ENCODE results near the gene RNU1-4.
"Not testable (repeated sequence)": the region's sequence is repeated elsewhere in the genome, so short reads cannot be mapped to it uniquely, and the experiment has no call there.

Gene RNU1-4

DNA sequence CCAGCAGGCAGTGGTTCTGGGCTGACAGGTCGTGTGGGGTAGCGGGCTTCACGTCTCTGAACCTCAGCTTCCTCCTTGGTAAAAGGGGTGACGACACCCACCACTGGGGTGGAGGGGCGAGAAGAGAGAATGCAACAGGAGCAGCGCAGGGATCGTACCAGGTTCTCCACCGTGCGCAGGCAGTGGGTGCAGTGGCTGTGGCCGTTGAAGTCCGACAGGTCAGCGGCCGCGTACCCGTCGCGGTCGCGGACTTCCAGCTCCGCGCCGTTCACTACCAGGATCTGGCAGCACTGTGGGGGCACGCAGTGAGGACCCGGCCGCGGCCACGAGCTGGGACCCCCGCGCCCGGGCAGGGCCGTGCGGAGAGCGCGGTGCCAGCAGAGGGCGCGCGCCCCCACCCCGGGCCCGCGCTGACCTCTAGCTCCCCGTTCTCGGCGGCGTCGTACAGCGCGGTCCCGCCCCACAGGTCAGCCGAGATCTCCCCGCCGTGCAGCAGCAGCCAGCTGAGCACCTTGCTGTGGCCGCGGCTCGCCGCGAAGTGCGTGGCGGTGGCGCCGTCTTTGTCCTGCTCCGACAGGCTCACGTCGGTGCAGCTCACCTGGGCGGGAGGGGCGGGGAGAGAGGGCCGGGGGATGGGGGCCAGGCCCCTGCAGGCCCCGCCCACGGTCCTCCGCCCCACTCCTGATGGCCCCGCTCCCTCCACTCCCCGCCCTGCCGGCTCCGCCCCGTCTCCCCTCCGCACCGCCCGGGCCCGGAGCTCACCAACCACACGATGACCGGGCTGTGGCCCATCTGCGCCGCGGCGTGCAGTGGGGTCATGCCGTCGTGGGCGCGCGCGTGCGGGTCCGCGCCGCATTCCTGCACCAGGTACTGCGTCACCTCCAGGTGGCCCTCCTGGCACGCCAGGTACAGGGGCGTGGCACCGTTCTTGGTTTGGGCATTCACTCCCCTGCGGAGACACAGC is 32.9 kb upstream of the RNU1-4 start:
- in situ Hi-C loops (cut with MboI; ENCODE audit: low sequenced_read_pairs), result not testable (repeated sequence)

DNA sequence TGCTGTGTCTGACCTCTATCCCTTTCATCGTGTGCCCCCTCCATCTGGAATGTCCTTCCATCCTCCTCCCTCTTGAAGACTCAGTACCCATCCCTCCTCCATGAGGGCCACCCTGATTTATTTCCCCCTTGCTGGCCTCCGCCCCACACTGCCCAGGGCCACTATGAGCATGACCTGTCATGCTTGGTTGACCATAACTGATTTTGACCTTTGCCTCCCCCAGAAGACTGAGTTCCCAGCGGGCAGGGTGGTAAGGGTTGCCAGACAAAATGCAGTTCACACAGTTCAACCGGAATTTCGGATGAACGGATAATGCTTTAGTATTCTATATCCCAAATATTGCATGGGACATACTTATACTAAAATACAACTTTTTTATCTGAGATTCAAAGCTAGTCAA is 31.6 kb upstream of the RNU1-4 start:
- in situ Hi-C loops (cut with MboI; ENCODE audit: low sequenced_read_pairs), result not testable (repeated sequence)

DNA sequence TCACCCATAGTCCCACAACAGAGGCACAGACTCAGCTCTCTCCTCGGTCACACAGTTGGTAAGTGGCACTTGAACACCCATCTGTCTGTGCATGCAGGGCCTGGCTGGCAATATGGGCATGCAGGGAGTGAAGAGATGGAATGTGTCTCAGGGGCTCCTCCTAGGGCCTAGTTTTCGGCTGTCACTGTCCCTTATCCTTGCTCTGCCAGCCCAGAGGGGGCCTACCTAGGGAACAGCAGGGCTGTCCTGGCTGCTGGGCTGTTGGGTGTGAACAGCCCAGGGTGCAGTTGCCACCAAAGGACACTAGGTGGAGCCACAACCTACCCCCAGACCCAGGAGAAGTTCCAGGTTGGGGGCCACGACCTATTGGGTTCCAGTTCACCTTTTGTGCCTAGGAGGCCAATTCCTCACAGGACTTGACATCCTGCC is 30.6 kb upstream of the RNU1-4 start:
- in situ Hi-C loops (cut with MboI; ENCODE audit: low sequenced_read_pairs), result not testable (repeated sequence)

DNA sequence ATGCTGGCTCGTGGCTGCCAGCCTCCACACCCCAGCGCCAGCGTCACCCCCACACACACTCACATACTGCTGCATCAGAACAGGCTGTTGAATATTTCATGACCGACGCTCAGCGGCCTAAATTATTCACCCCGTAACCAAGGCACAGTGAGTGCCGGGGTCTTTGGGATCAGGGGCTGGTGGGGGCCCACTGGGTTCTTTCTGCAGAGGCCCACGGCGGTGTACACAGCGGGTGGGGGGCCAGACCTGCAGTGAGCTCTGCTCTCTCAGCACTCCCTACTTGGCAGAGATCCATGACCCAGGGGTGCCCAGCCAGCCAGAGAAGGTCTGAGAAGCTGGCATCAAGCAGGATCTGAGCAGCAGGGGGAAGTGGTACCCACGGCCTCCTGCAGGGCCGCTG is 29.7 kb upstream of the RNU1-4 start:
- in situ Hi-C loops (cut with MboI; ENCODE audit: low sequenced_read_pairs), result not testable (repeated sequence)

DNA sequence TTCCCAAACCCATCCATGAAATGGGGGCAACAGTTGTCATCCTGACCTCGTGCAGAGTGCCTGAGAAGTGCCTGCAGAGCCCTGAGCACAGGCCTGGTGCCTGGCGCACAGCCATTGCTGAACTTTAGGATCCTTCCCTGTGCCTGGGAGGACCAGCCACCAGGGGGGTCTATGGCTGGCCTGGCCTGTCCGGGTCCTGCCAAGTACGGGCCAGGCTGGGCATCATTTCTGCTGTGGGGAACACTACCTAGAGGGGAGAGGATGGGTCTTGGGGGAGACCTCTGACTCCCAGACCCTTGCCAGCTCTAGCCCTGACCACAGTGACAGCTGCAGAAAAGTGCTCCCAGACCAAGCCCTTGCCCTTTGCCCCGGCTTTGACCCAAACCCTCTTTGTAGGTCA is 28.2 kb upstream of the RNU1-4 start:
- in situ Hi-C loops (cut with MboI; ENCODE audit: low sequenced_read_pairs), result not testable (repeated sequence)

DNA sequence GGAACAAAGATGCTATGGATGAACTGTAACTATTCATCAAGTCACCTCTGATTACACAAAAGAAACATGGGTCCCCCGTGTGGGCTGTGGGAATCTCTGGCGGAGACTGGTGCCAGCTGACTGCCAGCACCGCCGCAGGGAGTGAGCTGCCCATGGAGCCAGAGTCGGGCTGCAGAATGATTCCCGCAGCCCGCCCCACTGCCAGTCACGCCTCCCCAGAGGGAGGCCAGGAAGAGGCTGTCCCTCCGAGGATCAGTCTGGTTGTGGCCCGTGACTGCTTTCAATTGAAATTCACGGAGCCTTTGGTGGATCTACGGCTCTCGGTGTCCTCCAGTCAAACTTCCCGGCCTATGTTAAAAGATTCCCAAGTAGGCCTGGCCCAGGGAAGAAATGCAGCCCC is 27.7 kb upstream of the RNU1-4 start:
- in situ Hi-C loops (cut with MboI; ENCODE audit: low sequenced_read_pairs), result not testable (repeated sequence)

DNA sequence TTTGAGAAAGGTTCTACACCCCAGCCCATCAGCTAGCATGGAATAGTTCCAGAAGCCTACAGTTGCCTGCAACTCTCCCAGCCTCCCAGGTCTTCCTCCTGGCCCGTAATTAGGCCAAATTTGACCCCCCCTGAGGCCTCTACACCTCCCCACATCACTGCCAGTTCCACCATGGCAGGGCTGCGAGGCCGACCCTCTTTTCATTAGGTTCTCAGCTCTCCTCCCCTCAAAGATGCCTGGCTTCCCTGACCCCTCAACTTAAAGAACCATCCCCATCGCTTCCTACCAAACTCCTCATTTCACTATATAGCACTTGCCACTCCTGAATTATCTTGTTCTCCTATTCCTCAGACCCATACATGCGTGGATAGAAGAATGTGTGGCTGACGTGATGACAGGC is 27.3 kb upstream of the RNU1-4 start:
- in situ Hi-C loops (cut with MboI; ENCODE audit: low sequenced_read_pairs), result not testable (repeated sequence)

DNA sequence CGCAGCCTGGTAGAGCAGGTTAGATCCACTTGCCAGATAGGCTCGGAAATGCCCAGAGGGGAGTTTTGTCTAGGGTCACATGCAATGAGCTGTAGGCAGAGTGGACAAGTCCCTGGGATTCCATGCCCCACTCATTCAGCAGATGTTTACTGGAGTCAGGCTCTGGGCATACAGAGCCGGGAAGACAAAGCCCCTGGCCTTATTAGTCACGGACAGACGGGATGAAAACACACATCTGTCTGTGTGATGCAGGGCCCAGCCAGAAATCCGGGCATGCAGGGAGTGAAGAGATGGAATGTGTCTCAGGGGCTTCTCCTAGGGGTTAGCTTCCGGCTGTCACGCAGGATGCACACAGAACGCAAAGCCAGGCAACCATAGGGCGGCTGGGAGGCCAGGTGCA is 26.8 kb upstream of the RNU1-4 start:
- in situ Hi-C loops (cut with MboI; ENCODE audit: low sequenced_read_pairs), result not testable (repeated sequence)

DNA sequence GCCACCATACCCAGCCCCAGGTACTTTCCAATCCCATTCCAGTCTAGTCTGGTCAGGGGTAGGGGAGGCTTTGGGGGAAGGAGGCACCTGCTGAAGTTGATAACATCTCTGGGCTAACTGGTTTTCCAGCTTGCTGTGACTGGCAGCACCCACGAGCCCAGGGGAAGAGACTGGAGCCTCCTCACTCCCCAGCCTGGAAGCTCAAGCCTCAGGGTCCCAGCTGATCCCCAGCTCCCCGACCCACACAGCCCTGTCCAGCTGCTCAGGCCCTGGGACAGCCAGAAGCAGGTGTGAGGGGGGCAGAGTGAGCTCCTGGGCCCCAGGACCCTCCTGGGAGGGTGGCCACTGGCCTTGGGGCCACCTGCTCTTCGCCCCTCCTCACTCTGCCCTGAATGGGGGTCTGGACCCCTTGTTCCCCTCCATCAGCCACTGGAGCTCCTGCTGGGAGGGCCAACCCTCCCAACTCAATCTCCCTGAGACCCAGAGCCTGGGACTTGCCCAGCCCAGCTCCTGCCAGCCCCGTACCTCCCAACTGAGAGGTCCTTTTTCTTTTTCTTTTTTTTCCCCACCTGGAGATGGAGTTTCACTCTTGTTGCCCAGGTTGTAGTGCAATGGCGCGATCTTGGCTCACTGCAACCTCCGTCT is 23.5 kb upstream of the RNU1-4 start:
- in situ Hi-C loops (cut with MboI; ENCODE audit: low sequenced_read_pairs), result no loop called here

DNA sequence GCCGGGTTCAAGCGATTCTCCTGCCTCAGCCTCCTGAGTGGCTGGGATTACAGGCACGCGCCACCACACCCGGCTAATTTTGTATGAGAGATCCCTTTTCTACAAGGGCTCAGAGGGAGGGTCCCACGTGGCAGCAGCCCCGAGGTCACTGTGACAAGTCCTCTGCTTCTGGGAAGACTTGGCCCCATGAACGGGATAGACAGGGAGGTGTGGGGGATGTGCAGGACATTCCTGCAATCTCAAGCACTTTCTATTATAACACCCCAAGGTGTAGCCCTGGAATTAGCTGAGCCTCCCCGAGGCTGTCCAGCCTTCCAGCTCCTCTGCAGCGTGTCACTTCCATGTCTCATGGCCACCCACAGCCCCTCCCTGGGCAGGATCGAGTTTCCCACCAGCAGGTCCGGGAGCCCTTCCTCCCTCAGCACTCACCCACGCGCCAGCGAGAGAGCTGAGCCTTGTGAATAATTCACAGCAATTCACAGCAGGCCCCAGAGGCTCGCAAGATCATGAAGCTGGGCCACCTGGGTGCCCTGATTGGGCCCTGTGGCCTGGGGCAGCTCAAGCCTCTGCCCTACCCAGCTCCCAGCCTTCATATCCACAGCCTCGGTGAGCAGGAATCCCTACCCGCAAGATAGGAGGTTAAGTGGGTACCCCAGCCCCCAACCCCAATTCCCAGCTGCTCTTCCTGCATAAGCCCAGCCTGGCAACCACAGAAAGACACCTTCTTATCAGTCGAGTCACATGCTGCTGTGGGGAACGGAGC is 22.8 kb upstream of the RNU1-4 start:
- in situ Hi-C loops (cut with MboI; ENCODE audit: low sequenced_read_pairs), result no loop called here

DNA sequence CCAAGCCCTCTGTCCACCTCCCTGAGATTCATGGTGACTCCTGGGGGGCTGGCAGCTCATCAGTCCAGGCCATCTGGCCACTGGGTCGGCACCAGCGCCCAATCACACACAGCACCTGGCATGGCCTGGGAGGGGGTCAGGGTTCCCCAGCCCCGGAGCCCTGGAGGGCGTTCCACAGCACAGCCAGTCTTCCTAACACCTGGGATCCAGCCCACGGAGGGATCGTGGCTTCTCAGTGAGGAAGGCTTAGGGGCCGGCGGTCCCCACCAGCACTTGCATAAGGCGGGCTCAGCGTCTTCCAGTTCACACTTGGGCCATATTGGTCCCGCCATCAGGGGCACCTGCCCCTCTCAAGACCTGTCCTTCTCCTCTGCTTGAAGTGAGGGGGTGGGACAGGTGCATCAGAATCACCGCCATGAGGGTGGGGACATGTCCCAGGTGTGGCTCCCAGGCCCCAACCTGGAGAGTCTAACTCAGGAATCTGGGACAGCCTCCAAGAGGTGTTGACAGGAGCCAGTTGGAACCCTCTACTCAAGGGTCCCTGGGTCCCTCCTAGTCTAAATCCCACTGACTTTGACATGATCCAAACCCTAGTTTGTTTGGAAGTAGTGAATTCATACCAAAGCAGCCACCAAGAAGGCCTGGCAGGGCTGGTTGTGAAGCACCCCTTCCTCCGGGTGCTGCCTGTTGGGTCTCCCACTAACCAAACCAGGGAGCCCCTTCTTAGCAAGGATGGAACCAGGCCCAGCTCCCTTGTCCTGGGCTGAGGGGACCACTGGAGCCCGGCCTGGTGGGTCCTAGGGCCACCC is 22.0 kb upstream of the RNU1-4 start:
- in situ Hi-C loops (cut with MboI; ENCODE audit: low sequenced_read_pairs), result not testable (repeated sequence)

DNA sequence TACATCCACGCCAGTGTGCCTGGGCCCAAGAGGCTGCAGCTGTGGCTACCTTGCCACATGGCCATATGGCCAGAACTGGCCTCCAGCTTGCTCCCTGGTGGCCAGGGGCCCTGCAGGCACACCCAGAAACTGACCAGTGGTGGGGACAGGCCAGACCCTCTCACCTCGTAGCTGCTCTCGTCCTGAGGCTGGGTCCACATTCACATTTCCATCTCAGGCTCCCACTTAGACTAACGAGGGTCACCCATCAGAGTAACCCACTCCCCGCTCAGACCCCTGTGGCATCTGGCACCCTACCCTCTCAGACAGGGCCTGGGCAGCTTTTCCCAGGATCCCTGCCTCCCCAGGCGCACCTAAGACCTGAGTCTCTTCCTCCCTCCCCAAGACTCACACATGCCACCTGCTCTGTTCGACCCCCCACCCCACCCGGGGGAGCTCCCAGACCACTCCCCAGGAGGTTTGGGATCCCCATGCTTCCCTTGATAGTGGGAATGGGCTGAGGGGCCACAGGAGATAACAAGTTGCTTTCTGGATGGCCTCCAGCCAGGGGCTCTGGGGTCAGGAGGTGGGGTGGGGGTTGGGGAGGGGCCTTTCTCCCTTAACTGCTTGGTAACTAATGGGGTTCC is 21.3 kb upstream of the RNU1-4 start:
- in situ Hi-C loops (cut with MboI; ENCODE audit: low sequenced_read_pairs), result no loop called here

DNA sequence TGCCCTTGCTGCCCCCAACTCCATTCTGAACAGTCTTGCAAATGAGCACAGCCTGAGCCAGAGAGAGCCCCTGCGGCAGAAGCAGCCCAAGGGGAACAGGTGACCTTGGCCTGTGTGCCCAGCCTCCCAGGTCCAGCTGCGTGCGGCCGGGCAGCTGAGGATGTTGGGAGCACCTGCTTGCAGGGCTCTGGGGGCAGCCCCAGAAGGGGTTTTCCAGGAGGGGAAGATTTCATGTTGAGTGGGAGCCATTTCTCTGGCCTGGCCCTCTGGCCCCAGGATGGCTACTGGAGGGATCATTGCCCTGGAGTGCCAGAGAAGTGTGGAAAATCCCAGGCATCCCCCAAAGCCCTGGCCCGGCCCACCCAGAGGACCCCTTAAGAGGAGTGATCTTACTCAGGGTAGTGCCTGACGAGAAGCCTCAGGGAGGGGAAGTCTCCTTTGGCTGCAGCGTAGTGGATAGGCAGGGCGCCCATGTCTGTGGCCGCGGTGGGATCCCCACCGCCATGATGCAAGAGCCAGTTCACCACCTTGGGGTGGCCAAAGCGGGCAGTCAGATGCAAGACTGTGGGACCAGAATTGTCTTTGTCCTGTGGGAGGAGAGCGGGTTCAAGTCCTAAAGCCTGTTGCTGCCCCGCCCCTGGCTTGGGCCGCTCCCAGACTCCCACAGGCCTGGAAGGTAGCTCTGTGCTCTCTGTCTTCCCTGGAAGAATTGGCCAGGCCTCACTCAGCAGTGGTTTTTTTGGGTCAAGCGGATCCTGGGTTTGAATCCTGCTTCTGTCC is 20.6 kb upstream of the RNU1-4 start:
- in situ Hi-C loops (cut with MboI; ENCODE audit: low sequenced_read_pairs), result no loop called here

DNA sequence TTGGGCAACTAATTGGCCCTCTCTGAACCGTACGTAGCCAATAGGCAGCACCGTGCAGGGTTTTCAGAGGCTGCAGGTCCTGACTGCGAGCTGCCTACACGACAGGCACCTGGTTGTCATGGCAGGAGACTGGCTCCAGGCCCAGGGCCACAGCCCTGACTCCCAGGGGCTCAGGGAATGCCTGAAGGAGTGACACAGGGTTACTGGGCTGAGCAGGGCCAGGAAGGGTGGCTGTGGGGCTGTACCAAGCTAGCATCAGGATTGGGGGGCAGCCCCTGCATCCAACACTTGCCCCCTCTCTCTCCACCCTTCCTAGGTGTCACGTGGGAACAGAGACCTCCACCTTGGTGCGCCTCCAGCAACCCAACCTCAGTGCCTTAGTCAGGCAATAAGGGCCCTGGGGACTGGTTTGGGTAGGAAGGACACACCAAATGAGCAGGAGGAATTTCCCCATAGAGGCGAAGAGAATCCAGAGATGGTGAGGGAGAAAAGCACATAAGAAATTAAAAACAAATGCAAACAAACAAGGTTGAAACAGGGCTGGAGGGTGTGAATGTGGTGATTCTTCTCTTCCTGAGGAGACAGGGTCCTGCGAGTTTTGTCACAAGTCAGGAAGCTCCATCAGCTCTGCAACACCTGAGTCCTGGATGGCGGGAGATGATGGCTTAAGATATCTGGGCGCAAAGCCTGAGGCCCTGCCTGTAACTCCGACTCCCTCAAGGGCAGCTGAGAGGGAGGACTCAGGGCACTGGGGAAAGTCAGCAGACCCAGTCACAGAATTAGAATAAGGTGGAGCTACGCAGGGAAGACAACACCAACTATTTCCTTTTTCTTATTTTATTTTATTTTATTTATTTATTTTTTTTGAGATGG is 19.7 kb upstream of the RNU1-4 start:
- in situ Hi-C loops (cut with MboI; ENCODE audit: low sequenced_read_pairs), result no loop called here

DNA sequence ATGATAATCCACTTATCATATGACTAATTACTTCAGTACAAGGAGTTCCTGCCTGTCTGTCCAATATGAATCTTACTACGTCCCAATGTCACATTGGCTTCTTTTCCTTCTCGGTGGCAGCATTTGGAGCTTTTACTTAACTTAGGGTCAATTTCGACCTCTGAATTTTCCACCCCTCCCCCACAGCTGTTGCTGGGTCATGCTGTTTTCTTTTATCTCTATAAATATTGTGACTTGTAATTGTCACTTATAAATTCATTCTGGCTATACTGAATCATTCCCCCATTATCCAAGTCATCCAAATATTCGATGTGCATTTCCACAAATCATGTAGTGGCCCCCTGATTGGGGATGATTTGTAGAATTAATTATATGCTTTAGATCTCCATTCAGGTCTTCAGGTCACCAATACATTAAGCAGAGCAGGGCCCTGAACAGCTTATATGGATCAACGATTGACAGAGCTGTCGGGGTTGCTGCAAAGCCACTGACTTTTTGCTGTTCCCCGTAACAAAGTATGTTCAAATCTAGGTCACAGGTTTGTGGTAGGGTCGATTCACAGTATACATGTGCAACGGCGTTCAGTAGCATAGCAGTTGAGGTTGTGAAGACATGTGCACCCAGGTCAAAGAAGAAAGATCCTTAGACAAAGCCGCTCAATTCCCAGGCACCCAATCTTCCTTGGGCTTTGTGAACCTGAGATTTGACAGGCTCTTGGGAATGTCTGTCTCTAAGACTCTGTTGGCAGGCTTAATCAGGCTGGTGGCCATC is 18.3 kb upstream of the RNU1-4 start:
- in situ Hi-C loops (cut with MboI; ENCODE audit: low sequenced_read_pairs), result no loop called here

DNA sequence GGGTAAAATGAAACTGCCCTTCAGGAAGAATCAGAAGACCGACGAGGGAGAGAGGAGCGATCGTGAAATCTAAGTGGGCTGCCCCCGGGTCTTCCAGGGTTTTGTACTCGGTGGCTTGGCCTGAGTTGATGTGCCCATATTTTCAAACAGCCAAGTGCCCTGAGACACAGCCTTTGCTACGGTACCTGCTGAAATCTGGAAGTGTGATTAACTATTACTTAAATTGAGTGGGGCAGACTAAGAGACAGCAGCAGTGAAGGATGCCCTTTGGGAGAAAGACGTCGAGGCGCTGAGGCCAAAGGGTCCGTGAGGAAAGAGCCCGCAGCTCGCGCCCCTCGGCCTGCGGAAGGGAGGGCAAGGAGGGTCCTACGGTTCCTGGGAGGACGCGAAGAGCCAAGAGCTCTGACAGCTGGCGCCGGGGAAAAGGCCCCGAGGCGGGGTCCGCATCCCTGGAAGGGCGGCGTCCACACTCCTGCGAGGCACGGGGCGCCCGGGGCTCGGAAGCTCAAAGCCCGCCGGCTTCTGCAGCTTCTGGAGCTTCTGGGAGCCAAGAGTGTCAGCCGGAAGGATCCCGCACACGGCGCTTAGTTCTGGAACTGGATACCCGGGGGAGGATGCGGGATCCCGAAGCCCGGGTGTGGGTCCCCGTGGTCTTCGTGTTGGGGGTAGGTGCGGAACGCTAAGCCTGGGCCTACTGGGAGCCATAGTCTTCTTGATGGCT is 15.4 kb upstream of the RNU1-4 start:
- in situ Hi-C loops (cut with MboI; ENCODE audit: low sequenced_read_pairs), result no loop called here
